ENCODE measurements around the gene TAF1. TPM values are rescaled to one million over a fixed set of nuclear protein-coding genes. Genes with fewer than 3 reads are reported as not detected.
"Not testable (repeated sequence)": the region's sequence is repeated elsewhere in the genome, so short reads cannot be mapped to it uniquely, and the experiment has no call there.

The TAF1 gene
- total RNA-seq, 4 donors from 2014 or later = 13.2 to 21.7 (median 19.1) TPM

DNA sequence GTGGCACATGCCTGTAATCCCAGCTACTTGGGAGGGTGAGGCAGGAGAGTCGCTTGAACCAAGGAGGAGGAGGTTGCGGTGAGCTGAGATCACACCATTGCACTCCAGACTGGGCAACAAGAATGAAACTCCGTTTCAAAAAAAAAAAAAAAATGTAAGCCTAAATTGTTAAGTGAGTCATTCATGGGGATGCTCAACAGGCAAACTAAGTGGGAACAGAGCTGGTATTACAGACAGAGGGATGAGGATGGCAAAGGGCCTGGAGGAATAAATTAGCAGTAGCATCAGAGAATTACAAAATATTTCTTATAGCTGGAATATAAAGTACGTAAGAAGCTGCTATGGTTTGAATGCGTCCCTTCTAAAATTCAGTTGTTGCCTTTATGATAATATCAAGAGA, 123.4 kb downstream of the TAF1 start:
- no peak for ATAC-seq
- Histone ChIP-seq H3K4me1 (no peaks in the 10 kb centered on the region), H3K27ac (no peak overlapping the region), H3K27me3 (no peaks in the 10 kb centered on the region), H3K36me3 (no peaks in the 10 kb centered on the region), H3K4me3 (no peak overlapping the region), H3K9me3 (no peaks in the 10 kb centered on the region)
- TF ChIP-seq, protein P1, sequence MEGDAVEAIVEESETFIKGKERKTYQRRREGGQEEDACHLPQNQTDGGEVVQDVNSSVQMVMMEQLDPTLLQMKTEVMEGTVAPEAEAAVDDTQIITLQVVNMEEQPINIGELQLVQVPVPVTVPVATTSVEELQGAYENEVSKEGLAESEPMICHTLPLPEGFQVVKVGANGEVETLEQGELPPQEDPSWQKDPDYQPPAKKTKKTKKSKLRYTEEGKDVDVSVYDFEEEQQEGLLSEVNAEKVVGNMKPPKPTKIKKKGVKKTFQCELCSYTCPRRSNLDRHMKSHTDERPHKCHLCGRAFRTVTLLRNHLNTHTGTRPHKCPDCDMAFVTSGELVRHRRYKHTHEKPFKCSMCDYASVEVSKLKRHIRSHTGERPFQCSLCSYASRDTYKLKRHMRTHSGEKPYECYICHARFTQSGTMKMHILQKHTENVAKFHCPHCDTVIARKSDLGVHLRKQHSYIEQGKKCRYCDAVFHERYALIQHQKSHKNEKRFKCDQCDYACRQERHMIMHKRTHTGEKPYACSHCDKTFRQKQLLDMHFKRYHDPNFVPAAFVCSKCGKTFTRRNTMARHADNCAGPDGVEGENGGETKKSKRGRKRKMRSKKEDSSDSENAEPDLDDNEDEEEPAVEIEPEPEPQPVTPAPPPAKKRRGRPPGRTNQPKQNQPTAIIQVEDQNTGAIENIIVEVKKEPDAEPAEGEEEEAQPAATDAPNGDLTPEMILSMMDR (IDR thresholded peaks at IDR 0.05 in 4 of 5, conservative IDR thresholded peaks at IDR 0.05 in 1 of 5) = no peak
- intact Hi-C loops (cut with DNase I; ENCODE audit: low total_unique reads) = no loop called here
- in situ Hi-C loops (cut with MboI; ENCODE audit: low sequenced_read_pairs in 4 of 4) = no loop called here
- DNase-seq = no peak

- Histone ChIP-seq H3K9me3 (no peaks in the 10 kb centered on the region), H3K36me3 (no peaks in the 10 kb centered on the region), H3K4me3 (peak overlapping the region; percentile 57 to 65 (median 58)), H3K27ac (peak overlapping the region; percentile 44 to 68 (median 63)), H3K4me1 (no peaks in the 10 kb centered on the region), H3K27me3 (no peaks in the 10 kb centered on the region)
- in situ Hi-C loops (cut with MboI; ENCODE audit: low sequenced_read_pairs in 4 of 4) (no loop called here), intact Hi-C loops (cut with DNase I; ENCODE audit: low total_unique reads) (loop anchor here (5.0 kb wide), 1 partner anchor 40 kb away; the partner anchor contains the start of gene OGT)
- DNase-seq = peak; percentile 26 to 51
- ATAC-seq = peak; percentile 77 to 85
- TF ChIP-seq, protein P1 (IDR thresholded peaks at IDR 0.05 in 4 of 5, conservative IDR thresholded peaks at IDR 0.05 in 1 of 5) = no peak
- peak in 1 of 2 donors; percentile 14 for TF ChIP-seq POLR2A (IDR thresholded peaks at IDR 0.05)
Measured at GRCh38 chrX:71492231-71493065, 126.3 kb downstream of the TAF1 start.

DNA sequence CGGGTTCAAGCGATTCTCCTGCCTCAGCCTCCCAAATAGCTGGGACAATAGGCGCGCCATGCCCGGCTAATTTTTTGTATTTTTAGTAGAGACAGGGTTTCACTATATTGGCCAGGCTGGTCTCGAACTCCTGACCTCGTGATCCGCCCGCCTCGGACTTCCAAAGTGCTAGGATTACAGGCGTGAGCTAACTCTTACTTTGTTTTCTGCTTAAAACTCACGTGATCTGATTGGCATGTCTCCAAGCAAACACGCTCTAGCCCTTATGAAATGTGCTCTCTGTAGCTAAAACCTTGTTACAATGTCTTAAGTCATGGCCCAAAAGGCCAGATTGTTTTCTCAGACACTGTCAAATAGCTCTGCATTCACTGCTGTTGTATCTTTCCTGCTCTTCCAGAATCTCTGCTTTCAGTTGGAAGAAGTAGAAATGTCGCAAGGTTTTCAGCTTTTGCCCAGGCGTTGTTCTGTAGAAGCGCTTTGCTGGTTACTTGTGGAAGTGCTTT, 127.0 kb downstream of the TAF1 start:
- in situ Hi-C loops (cut with MboI; ENCODE audit: low sequenced_read_pairs in 4 of 4) = no loop called here
- TF ChIP-seq, protein P1 (IDR thresholded peaks at IDR 0.05 in 4 of 5, conservative IDR thresholded peaks at IDR 0.05 in 1 of 5) = no peak
- H3K27ac ChIP-seq = peak overlapping the region; percentile 44 to 68 (median 63)

DNA sequence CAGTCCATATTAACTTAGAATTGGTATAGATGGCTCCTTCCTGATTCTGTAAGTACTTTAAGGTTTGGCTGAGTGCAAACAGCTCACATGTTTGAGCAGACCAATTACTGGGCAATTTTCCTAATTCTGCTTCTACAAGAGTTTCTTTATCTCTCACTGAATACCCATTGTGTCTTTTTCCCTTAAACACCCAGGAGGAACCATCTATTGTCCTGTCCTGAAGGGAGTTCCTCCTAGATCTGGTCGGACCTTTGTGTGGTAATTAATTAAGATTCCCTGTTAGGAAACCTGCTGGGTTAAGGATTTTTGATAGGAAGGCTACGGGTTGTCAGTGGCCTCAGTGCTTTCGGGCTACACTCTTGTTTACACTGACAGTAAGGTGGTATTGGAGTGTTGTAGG, 129.8 kb downstream of the TAF1 start:
- H3K4me1 ChIP-seq; intact Hi-C loops (cut with DNase I; ENCODE audit: low total_unique reads); H3K4me3 ChIP-seq; H3K27me3 ChIP-seq; ATAC-seq; H3K27ac ChIP-seq; H3K9me3 ChIP-seq; DNase-seq; in situ Hi-C loops (cut with MboI; ENCODE audit: low sequenced_read_pairs in 4 of 4); H3K36me3 ChIP-seq: not testable (repeated sequence)

More for the DNA sequence above, 127.0 kb downstream of the TAF1 start:
- DNase-seq (peak in 1 of 2 donors; percentile 35), ATAC-seq (peak; percentile 53 to 64)
- Histone ChIP-seq H3K27me3 (no peaks in the 10 kb centered on the region), H3K36me3 (no peaks in the 10 kb centered on the region), H3K4me1 (no peaks in the 10 kb centered on the region), H3K9me3 (no peaks in the 10 kb centered on the region), H3K4me3 (peak overlapping the region; percentile 57 to 65 (median 58))
- intact Hi-C loops (cut with DNase I; ENCODE audit: low total_unique reads) = loop anchor here (5.0 kb wide), 1 partner anchor 39 kb away; the partner anchor contains the start of gene OGT

DNA sequence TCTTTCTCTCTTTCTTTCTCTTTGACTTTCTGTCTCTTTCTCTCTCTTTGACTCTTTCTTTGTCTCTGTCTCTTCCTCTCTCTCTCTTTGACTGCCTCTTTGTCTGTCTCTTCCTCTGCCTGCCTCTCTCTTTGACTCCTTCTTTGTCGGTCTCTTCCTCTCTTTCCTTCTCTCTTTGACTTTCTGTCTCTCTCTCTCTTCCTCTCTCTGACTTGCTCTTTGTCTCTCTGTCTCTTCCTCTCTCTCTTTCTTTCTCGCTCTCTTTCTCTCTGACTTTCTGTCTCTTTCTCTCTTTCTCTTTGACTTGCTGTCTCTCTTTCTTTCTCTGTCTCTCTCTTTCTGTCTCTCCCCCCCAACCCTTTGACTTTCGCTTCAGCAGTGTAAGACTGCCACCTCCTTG, 130.3 kb downstream of the TAF1 start:
- DNase-seq (no peak), ATAC-seq (no peak)
- Histone ChIP-seq H3K36me3 (no peaks in the 10 kb centered on the region), H3K27me3 (no peaks in the 10 kb centered on the region), H3K4me1 (no peaks in the 10 kb centered on the region), H3K4me3 (no peak overlapping the region), H3K9me3 (no peaks in the 10 kb centered on the region), H3K27ac (no peak overlapping the region)
- in situ Hi-C loops (cut with MboI; ENCODE audit: low sequenced_read_pairs in 4 of 4) = no loop called here
- intact Hi-C loops (cut with DNase I; ENCODE audit: low total_unique reads) = no loop called here
- TF ChIP-seq, protein P1 (IDR thresholded peaks at IDR 0.05 in 4 of 5, conservative IDR thresholded peaks at IDR 0.05 in 1 of 5) = no peak
- TF ChIP-seq POLR2A (IDR thresholded peaks at IDR 0.05) = no peak

GRCh38 chrX:71502080-71502479, 135.9 kb downstream of the TAF1 start:
- H3K4me1 ChIP-seq; H3K9me3 ChIP-seq; H3K4me3 ChIP-seq; DNase-seq; ATAC-seq; H3K36me3 ChIP-seq; intact Hi-C loops (cut with DNase I; ENCODE audit: low total_unique reads); H3K27me3 ChIP-seq; in situ Hi-C loops (cut with MboI; ENCODE audit: low sequenced_read_pairs in 4 of 4); H3K27ac ChIP-seq: not testable (repeated sequence)
